ENCODE results near the gene FBXL2.
"Not testable (repeated sequence)": the region's sequence is repeated elsewhere in the genome, so short reads cannot be mapped to it uniquely, and the experiment has no call there.

The FBXL2 gene

DNA sequence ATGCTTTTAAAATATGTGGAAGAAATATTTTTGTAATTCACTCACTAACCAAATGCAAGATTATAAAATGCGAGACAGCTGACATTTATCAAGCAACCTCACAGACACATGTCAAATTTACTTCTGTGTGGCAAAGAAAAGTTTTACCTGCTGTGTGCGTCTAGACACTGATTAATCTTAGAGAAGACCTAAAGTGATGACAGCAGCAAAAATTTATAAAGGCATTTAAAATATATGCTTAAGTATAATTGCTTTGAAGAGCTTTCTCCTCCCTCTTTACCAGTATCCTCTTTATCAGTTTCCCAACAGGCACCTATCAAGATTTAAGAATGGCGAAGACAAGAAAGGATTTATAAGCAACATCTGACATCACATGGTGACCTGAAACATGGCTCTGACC is 125.7 kb downstream of the FBXL2 start:
- H3K4me3 Mint-ChIP-seq, result no peak overlapping the region
- DNase-seq, result no peak
- no peak for ATAC-seq (replicated peaks)
- H3K4me1 Mint-ChIP-seq (ENCODE audit: low read depth in 2 of 2), result peaks cover 0 to 8% of the 10 kb centered on the region in 2 donors
- no peaks in the 10 kb centered on the region for H3K27me3 Mint-ChIP-seq
- H3K36me3 Mint-ChIP-seq (ENCODE audit: insufficient read depth), result peaks cover 77% of the 10 kb centered on the region
- no peaks in the 10 kb centered on the region for H3K9me3 Mint-ChIP-seq
- H3K27ac Mint-ChIP-seq, result peak overlapping the region; percentile 8 to 74

DNA sequence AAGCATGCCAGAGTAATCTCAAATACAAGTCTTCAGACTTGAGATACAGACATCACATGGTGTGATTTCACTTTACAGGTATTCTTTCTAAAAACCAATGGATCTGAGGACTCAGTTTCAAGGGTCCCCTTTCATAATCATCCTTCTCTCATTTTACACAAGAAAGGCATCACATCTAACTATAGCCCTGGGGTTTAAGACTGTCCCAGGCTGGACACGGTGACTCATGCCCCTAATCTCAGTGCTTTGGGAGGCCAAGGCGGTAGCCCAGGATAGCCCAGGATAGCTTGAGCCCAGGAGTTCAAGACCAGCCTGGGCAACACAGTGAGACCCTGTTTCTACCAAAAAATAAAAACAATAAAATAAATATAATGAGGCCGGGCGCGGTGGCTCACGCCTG is 126.5 kb downstream of the FBXL2 start:
- H3K36me3 Mint-ChIP-seq (ENCODE audit: insufficient read depth), result peaks cover 78% of the 10 kb centered on the region
- peak overlapping the region; percentile 8 to 74 for H3K27ac Mint-ChIP-seq
- no peaks in the 10 kb centered on the region for H3K27me3 Mint-ChIP-seq
- H3K4me3 Mint-ChIP-seq, result no peak overlapping the region
- H3K4me1 Mint-ChIP-seq (ENCODE audit: low read depth in 2 of 2), result peaks cover 0 to 8% of the 10 kb centered on the region in 2 donors
- DNase-seq (no peak), ATAC-seq (replicated peaks) (no peak)
- no peaks in the 10 kb centered on the region for H3K9me3 Mint-ChIP-seq

DNA sequence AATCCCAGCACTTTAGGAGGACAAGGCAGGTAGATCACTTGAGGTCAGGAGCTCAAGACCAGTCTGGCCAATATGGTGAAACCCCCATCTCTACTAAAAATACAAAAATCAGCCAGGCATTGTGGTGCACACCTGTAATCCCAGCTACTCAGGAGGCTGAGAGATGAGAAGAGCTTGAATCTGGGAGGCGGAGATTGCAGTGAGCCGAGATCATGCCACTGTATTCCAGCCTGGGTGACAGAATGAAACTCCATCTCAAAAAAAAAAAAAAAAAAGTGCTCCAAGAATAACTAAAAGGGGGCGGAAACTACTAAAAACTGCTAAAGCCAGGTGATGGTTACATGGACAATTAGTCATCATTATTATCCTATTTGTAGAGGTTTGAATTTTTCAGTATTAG is 133.6 kb downstream of the FBXL2 start:
- H3K36me3 Mint-ChIP-seq (ENCODE audit: insufficient read depth), result peaks cover 79% of the 10 kb centered on the region
- not testable (repeated sequence) for H3K4me3 Mint-ChIP-seq; H3K9me3 Mint-ChIP-seq; H3K27me3 Mint-ChIP-seq; ATAC-seq (replicated peaks); DNase-seq; H3K4me1 Mint-ChIP-seq (ENCODE audit: low read depth in 2 of 2)
- H3K27ac Mint-ChIP-seq, result peak overlapping the region in 1 of 2 donors; percentile 75

DNA sequence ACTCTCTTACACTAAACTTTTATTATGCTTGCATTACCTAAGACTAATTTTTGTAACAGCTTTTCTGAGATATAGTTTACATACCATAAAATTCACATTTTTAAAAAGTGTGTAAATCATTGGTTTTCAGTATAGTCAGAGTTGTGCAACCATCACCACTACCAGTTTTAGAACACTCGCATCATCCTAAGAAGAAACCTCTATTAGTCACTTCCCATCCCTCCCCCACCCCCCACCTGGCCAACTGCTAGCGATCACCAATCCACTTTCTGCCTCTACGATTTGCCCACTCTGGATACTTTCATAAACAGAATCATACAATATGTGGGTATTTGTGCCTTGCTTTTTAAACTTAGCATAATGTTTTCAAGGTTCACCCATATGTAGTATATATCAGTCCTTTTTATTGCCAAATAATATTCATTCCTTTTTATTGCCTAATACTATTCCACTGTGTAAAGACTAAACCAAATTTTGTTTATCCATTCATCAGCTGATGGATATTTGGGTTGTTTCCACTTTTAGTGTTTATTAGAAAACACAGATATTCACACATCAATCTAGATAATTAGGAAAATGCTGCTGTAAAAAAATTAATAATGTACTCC is 139.9 kb downstream of the FBXL2 start:
- Mint-ChIP-seq H3K27me3 (no peaks in the 10 kb centered on the region), H3K4me3 (no peak overlapping the region), H3K36me3 (ENCODE audit: insufficient read depth) (peaks cover 62% of the 10 kb centered on the region), H3K27ac (peak overlapping the region; percentile 29 to 75), H3K9me3 (no peaks in the 10 kb centered on the region), H3K4me1 (ENCODE audit: low read depth in 2 of 2) (peaks cover 16 to 18% of the 10 kb centered on the region in 2 donors)
- ATAC-seq (replicated peaks) (no peak), DNase-seq (no peak)

DNA sequence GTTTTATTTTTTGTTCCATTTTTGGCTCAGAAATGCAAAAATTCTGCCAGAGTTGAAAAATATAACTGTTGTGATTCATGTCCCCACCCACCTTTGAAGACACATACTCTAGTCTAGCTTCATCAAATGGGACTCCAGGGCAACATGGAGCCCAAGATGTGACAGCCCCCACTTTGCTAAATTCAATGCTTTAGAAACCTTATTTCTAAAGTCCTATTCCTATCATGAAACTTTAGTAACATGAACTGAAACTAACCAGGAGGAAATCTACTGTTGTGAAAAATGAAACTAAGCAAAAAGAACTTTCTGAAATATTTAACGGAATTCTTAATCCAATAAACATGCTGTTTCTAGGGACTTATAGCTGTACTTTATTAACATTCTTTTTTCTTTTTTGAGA is 142.7 kb downstream of the FBXL2 start:
- H3K9me3 Mint-ChIP-seq, result no peaks in the 10 kb centered on the region
- no peak overlapping the region for H3K4me3 Mint-ChIP-seq
- DNase-seq, result no peak
- H3K27me3 Mint-ChIP-seq, result no peaks in the 10 kb centered on the region
- no peak for ATAC-seq (replicated peaks)
- peaks cover 71% of the 10 kb centered on the region for H3K36me3 Mint-ChIP-seq (ENCODE audit: insufficient read depth)
- H3K27ac Mint-ChIP-seq, result peak overlapping the region; percentile 12 to 72
- H3K4me1 Mint-ChIP-seq (ENCODE audit: low read depth in 2 of 2), result peaks cover 12 to 13% of the 10 kb centered on the region in 2 donors

DNA sequence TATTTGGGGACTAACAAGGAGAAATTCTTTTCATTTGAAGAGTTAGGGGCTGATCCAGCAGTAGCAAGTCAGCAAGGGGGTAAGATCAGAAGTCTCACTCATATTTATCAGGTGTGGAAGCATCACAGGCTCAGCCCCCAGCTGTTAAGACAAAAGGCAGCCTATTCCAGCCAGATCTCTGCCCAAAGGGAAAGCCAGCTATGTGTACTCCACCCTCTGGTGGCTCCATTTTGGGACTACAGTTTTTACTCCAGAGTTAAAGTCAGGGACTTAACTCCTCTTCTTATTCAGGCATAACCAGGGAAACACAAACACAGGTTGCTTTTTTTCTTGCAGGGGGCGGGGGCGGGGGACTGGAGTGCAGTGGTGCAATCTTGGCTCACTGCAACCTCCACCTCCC is 143.7 kb downstream of the FBXL2 start:
- no peak for ATAC-seq (replicated peaks)
- H3K27ac Mint-ChIP-seq, result peak overlapping the region; percentile 10 to 21
- peaks cover 70% of the 10 kb centered on the region for H3K36me3 Mint-ChIP-seq (ENCODE audit: insufficient read depth)

DNA sequence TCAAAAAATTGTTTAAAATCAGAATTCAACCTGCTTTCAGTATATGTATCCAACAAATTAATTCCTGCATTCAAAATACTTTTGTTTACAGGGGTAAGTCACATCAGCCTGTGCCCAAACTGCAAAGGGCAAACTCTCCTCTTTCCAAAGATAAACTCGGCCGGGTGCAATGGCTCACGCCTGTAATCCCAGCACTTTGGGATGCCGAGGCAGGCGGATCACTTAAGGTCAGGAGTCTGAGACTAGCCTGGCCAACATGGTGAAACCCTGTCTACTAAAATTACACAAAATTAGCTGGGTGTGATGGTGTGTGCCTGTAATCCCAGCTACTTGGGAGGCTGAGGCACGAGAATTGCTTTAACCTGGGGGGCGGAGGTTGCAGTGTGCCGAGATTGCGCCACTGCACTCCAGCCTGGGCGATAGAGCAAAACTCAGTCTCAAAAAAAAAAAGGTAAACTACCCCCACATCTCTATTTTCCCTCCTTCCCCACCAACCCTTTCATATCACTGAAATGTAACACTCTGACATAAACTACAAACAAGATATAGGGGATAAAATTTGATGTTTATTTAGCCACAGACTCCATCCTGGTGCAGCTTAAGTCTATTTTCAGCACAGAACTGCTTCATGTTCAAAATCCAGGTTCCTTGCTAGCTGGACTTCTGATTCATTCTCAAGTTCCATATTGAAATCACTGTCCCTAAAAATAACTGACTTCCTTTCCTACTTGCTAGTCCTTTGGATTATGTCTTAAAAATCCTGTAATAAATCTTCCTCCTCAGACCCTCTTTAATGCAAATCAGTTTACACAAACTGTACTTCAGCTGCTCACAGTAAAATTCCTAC is 147.6 kb downstream of the FBXL2 start:
- ATAC-seq (replicated peaks) (no peak), DNase-seq (no peak)
- Mint-ChIP-seq H3K9me3 (no peaks in the 10 kb centered on the region), H3K4me1 (ENCODE audit: low read depth in 2 of 2) (peaks cover 20 to 44% of the 10 kb centered on the region in 2 donors), H3K27ac (peak overlapping the region in 1 of 2 donors; percentile 38), H3K27me3 (no peaks in the 10 kb centered on the region), H3K4me3 (no peak overlapping the region), H3K36me3 (ENCODE audit: insufficient read depth) (peaks cover 61% of the 10 kb centered on the region)

More for the DNA sequence above, 143.7 kb downstream of the FBXL2 start:
- DNase-seq, result no peak
- H3K9me3 Mint-ChIP-seq, result no peaks in the 10 kb centered on the region
- H3K4me3 Mint-ChIP-seq, result no peak overlapping the region
- no peaks in the 10 kb centered on the region for H3K27me3 Mint-ChIP-seq
- peaks cover 8 to 17% of the 10 kb centered on the region in 2 donors for H3K4me1 Mint-ChIP-seq (ENCODE audit: low read depth in 2 of 2)

DNA sequence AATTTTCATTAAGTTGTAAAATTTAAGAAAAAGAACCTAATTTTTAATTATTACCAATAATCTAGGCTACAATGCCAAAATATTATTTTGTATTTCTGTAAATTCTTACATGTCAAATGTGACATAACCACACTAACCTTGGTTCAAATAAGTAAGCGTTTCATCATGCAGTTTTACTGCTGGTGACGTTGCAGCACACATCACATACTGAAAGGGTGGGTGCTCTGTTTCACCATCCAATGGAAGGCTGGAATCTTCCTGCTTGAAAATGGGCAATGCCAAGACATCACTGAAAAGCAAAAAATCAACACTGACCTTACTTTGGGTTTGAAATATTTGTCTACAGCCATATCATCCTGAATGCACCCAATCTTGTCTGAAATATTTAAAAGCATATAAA is 148.2 kb downstream of the FBXL2 start:
- ATAC-seq (replicated peaks) (no peak), DNase-seq (no peak)
- Mint-ChIP-seq H3K27ac (peak overlapping the region in 1 of 2 donors; percentile 38), H3K36me3 (ENCODE audit: insufficient read depth) (peaks cover 55% of the 10 kb centered on the region), H3K4me3 (no peak overlapping the region), H3K4me1 (ENCODE audit: low read depth in 2 of 2) (peaks cover 27 to 50% of the 10 kb centered on the region in 2 donors), H3K27me3 (no peaks in the 10 kb centered on the region), H3K9me3 (no peaks in the 10 kb centered on the region)

DNA sequence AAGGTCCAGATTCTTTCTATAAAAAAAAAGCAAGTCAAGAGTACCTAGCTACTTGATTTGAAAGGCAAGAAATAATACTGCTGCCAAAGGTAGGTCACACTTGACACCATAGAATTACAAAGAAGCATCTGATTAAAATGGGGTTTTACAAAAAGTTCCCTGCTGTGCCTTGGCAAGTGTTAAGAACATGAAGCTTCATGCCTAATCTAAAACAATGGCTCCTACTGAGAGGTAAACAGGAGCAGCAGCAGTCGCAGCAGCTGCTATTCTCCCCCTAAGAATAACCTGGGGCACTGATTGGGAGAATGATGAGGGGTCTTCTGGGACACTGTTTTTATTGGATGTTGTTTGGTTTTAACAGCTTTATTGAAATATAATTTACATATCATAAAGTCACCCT is 148.8 kb downstream of the FBXL2 start:
- DNase-seq (no peak), ATAC-seq (replicated peaks) (no peak)
- Mint-ChIP-seq H3K4me3 (no peak overlapping the region), H3K9me3 (no peaks in the 10 kb centered on the region), H3K4me1 (ENCODE audit: low read depth in 2 of 2) (peaks cover 32 to 52% of the 10 kb centered on the region in 2 donors), H3K27me3 (no peaks in the 10 kb centered on the region), H3K27ac (peak overlapping the region in 1 of 2 donors; percentile 86), H3K36me3 (ENCODE audit: insufficient read depth) (peaks cover 49% of the 10 kb centered on the region)

DNA sequence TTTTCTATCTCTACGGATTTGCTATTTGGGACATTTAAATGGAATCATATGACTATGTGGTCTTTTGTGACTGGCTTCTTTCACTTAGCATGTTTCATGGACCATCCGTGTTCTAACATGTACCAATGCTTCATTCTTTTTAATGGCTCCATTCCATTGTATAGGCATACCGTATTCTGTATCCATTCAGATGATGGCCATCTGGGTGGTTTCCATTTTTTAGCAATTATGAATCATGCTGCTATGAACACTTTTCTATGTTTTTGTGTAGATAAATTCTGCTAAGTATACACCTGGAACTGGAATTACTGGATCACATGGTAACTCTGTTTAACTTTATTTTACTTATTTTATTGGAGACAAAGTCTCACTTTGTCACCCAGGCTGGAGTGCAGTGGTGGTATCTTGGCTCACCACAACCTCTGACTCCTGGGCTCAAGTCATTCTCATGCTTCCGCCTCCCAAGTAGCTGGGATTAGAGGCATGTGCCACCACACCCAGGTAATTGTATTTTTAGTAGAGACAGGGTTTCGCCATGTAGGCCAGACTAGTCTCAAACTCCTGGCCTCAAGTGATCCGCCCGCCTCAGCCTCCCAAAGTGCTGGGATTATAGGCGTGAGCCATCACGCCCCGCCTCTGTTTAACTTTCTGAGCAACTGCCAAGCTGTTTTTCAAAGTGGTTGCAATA is 149.5 kb downstream of the FBXL2 start:
- H3K27me3 Mint-ChIP-seq, result no peaks in the 10 kb centered on the region
- H3K4me1 Mint-ChIP-seq (ENCODE audit: low read depth in 2 of 2), result peaks cover 38 to 59% of the 10 kb centered on the region in 2 donors
- peak overlapping the region in 1 of 2 donors; percentile 86 for H3K27ac Mint-ChIP-seq
- ATAC-seq (replicated peaks) (no peak), DNase-seq (no peak)
- H3K4me3 Mint-ChIP-seq, result no peak overlapping the region
- peaks cover 46% of the 10 kb centered on the region for H3K36me3 Mint-ChIP-seq (ENCODE audit: insufficient read depth)
- no peaks in the 10 kb centered on the region for H3K9me3 Mint-ChIP-seq

DNA sequence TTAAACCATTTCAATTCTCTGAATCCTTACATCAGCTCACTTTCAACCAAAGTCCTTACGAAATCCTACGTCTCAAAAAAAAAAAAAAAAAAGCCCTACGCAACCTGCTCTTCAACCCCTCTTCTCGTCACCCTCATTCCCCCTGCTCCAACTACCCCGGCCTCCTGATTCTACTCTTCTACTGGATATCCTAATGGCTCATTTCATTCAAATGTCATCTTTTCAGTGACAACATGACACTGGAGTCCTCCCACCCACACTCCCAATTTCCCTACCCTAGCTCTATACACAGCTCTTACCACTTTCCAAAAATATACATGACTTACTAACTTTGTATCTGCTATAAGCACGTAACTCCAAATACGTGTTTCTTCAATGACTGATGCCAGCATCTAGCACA is 151.5 kb downstream of the FBXL2 start:
- Mint-ChIP-seq H3K27ac (peak overlapping the region; percentile 4 to 66), H3K36me3 (ENCODE audit: insufficient read depth) (peaks cover 32% of the 10 kb centered on the region), H3K4me1 (ENCODE audit: low read depth in 2 of 2) (peaks cover 45 to 70% of the 10 kb centered on the region in 2 donors), H3K4me3 (peak overlapping the region in 1 of 2 donors; percentile 43), H3K27me3 (no peaks in the 10 kb centered on the region), H3K9me3 (no peaks in the 10 kb centered on the region)
- DNase-seq (no peak), ATAC-seq (replicated peaks) (no peak)

DNA sequence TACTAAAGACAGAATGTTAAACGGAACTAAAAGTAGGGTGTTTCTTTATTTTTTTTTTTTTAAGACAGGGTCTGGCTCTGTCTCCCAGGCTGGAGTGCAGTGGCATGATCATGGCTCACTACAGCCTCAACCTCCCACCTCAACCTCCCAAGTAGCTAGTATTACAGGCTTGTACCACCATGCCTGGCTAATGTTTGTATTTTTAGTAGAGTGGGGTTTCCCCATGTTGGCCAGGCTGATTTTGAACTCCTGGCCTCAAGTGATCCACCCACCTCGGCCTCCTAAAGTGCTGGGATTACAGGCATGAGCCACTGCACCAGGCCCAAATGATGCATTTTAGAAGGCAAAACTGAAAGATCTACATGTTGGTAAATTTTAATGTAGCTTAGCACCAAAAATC is 152.1 kb downstream of the FBXL2 start:
- Mint-ChIP-seq H3K36me3 (ENCODE audit: insufficient read depth) (peaks cover 27% of the 10 kb centered on the region), H3K27ac (peak overlapping the region; percentile 4 to 66), H3K4me1 (ENCODE audit: low read depth in 2 of 2) (peaks cover 47 to 73% of the 10 kb centered on the region in 2 donors)
- not testable (repeated sequence) for DNase-seq; H3K9me3 Mint-ChIP-seq; ATAC-seq (replicated peaks); H3K27me3 Mint-ChIP-seq; H3K4me3 Mint-ChIP-seq

DNA sequence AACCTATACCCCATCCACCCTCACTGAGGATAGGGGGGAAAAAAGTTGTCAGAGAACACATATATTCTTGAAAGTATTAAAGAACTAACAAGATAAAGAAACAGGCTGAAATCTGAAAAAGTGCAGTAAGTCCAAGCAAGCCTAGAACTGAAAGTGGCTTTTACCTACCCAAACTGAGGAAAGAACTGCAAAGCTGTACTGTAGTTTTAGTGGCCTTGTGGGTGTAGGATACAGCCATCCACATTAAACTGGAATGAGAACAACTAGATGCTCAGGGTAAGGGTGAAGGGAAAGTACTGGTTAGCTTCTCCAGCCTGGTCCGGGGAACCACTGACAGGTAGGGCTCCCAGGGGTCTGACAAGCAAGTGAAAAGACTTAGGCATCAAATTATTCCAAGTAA is 152.8 kb downstream of the FBXL2 start:
- Mint-ChIP-seq H3K27ac (peak overlapping the region; percentile 4 to 66), H3K36me3 (ENCODE audit: insufficient read depth) (peaks cover 19% of the 10 kb centered on the region), H3K4me3 (peak overlapping the region in 1 of 2 donors; percentile 50), H3K27me3 (no peaks in the 10 kb centered on the region), H3K9me3 (no peaks in the 10 kb centered on the region), H3K4me1 (ENCODE audit: low read depth in 2 of 2) (peaks cover 47 to 70% of the 10 kb centered on the region in 2 donors)
- no peak for ATAC-seq (replicated peaks)
- DNase-seq, result no peak
